DOHH2 (cell line): ENCODE data around the gene RABEPK.

Experiments
- H3F3A ChIP-seq: fragments of 200-600 bp; sonication (generic), shearing (Covaris generic); 2 replicates; pipeline ENCODE4 v1.6.0; 2016; ENCODE audit warnings: antibody characterized with exemption, mild to moderate bottlenecking; ENCODE audit not compliant: control insufficient read depth, insufficient read depth
- H3K27ac ChIP-seq: fragments of 200-600 bp; sonication (generic); 2 replicates; pipeline ENCODE4 v1.5.1; 2014; ENCODE audit warnings: low read depth, mild to moderate bottlenecking, low read length, moderate library complexity
- H3K27me3 ChIP-seq: fragments of 200-600 bp; sonication (generic); 2 replicates; pipeline ENCODE4 v1.6.1; 2014; ENCODE audit warnings: mild to moderate bottlenecking, low read length, mixed read lengths; ENCODE audit not compliant: control insufficient read depth
- H3K36me3 ChIP-seq: fragments of 200-600 bp; sonication (generic); 2 replicates; pipeline ENCODE4 v1.6.1; 2014; ENCODE audit warnings: mild to moderate bottlenecking, low read length, moderate library complexity, mixed read lengths; ENCODE audit not compliant: control insufficient read depth
- H3K4me1 ChIP-seq: fragments of 200-600 bp; sonication (generic); 2 replicates; pipeline ENCODE4 v1.6.1; 2014; ENCODE audit warnings: mild to moderate bottlenecking, low read length, mixed read lengths; ENCODE audit not compliant: control insufficient read depth
- H3K4me2 ChIP-seq: fragments of 200-600 bp; sonication (generic); 2 replicates; pipeline ENCODE4 v1.6.0; 2014; ENCODE audit warnings: mild to moderate bottlenecking, low read length, moderate library complexity
- H3K4me3 ChIP-seq: fragments of 200-600 bp; sonication (generic); 2 replicates; pipeline ENCODE4 v1.5.1; 2014; ENCODE audit warnings: mild to moderate bottlenecking, low read length, mixed read lengths
- H3K79me2 ChIP-seq: fragments of 200-600 bp; sonication (generic); 2 replicates; pipeline ENCODE4 v1.6.1; 2014; ENCODE audit warnings: mild to moderate bottlenecking, low read length, mixed read lengths; ENCODE audit not compliant: control insufficient read depth
- H3K9me2 ChIP-seq: fragments of 200-600 bp; sonication (generic); replicated peaks from 2 replicates; pipeline ENCODE4 v1.6.1; 2014; ENCODE audit warnings: mild to moderate bottlenecking, low read length, mixed read lengths; ENCODE audit not compliant: control insufficient read depth
- H3K9me3 ChIP-seq: fragments of 200-600 bp; sonication (generic); 2 replicates; pipeline ENCODE4 v1.6.1; 2014; ENCODE audit warnings: antibody characterized with exemption, low read length, mixed read lengths; ENCODE audit not compliant: control insufficient read depth, insufficient read depth
- H4K20me1 ChIP-seq: fragments of 200-600 bp; sonication (generic); 2 replicates; pipeline ENCODE4 v1.6.0; 2014; ENCODE audit warnings: low read depth, mild to moderate bottlenecking, antibody characterized with exemption, low read length, moderate library complexity; ENCODE audit not compliant: control insufficient read depth, insufficient read depth
- CTCF ChIP-seq: fragments of 200-600 bp; sonication (generic); IDR thresholded peaks from one replicate; pipeline ENCODE4 v1.5.1; 2014; ENCODE audit warnings: antibody characterized with exemption, mild to moderate bottlenecking, low read depth, low read length; ENCODE audit not compliant: poor library complexity, severe bottlenecking
- EZH2phosphoT487 ChIP-seq: fragments of 200-600 bp; sonication (generic); IDR thresholded peaks from 2 replicates; pipeline ENCODE4 v1.6.1; 2017; ENCODE audit warnings: borderline replicate concordance, mild to moderate bottlenecking, antibody characterized with exemption, low read length, moderate library complexity, mixed read lengths

RABEPK gene

GRCh38 chr9:125166762-125167161 lies 33.6 kb upstream of the RABEPK start:
- H3K9me2 ChIP-seq: no peaks in the 10 kb centered on the region
- no peaks in the 10 kb centered on the region for H3K27me3 ChIP-seq
- H3K4me3 ChIP-seq: no peak overlapping the region
- 0 out of 2 replicates have a peak, but pooled peaks cover 3% of the 10 kb centered on the region for H4K20me1 ChIP-seq
- no peaks in the 10 kb centered on the region for H3K4me1 ChIP-seq
- peaks cover 46% of the 10 kb centered on the region for H3K79me2 ChIP-seq
- no peak overlapping the region for H3K4me2 ChIP-seq
- H3K27ac ChIP-seq: no peak overlapping the region
- no peaks in the 10 kb centered on the region for H3K9me3 ChIP-seq
- TF ChIP-seq EZH2phosphoT487 (no peak), CTCF (no peak)
- H3K36me3 ChIP-seq: peaks cover 34% of the 10 kb centered on the region
- no peaks in the 10 kb centered on the region for H3F3A ChIP-seq

GRCh38 chr9:125169895-125170294 lies 30.4 kb upstream of the RABEPK start:
- H3K27me3 ChIP-seq: no peaks in the 10 kb centered on the region
- peaks cover 34% of the 10 kb centered on the region for H3K36me3 ChIP-seq
- peaks cover 74% of the 10 kb centered on the region for H3K79me2 ChIP-seq
- H3K4me3 ChIP-seq: no peak overlapping the region
- TF ChIP-seq CTCF (no peak), EZH2phosphoT487 (no peak)
- no peaks in the 10 kb centered on the region for H3F3A ChIP-seq
- H3K27ac ChIP-seq: no peak overlapping the region
- H4K20me1 ChIP-seq: 0 out of 2 replicates have a peak, but pooled peaks cover 3% of the 10 kb centered on the region
- H3K4me2 ChIP-seq: no peak overlapping the region
- peaks cover 6% of the 10 kb centered on the region; the same call in 1 of the 2 replicates for H3K4me1 ChIP-seq
- H3K9me3 ChIP-seq: no peaks in the 10 kb centered on the region
- H3K9me2 ChIP-seq: no peaks in the 10 kb centered on the region

- Histone ChIP-seq H3K27ac (no peak overlapping the region), H3K4me2 (no peak overlapping the region), H3K36me3 (peaks cover 28% of the 10 kb centered on the region), H3K4me3 (no peak overlapping the region), H3K4me1 (peaks cover 6% of the 10 kb centered on the region; the same call in 1 of the 2 replicates), H3K27me3 (no peaks in the 10 kb centered on the region), H3F3A (no peaks in the 10 kb centered on the region), H3K9me2 (no peaks in the 10 kb centered on the region), H3K79me2 (peaks cover 83% of the 10 kb centered on the region), H4K20me1 (0 out of 2 replicates have a peak, but pooled peaks cover 3% of the 10 kb centered on the region), H3K9me3 (no peaks in the 10 kb centered on the region)
- no peak for TF ChIP-seq EZH2phosphoT487
Observed at GRCh38 chr9:125172031-125172755, 28.1 kb upstream of the RABEPK start.

GRCh38 chr9:125176636-125177035 lies 23.7 kb upstream of the RABEPK start:
- H3K27me3 ChIP-seq: no peaks in the 10 kb centered on the region
- H3K79me2 ChIP-seq: peaks cover 100% of the 10 kb centered on the region
- no peaks in the 10 kb centered on the region for H3K9me3 ChIP-seq
- no peak overlapping the region for H3K4me2 ChIP-seq
- TF ChIP-seq CTCF (no peak), EZH2phosphoT487 (no peak)
- H3K9me2 ChIP-seq: no peaks in the 10 kb centered on the region
- peaks cover 6% of the 10 kb centered on the region; the same call in 1 of the 2 replicates for H3K4me1 ChIP-seq
- H4K20me1 ChIP-seq: no peaks in the 10 kb centered on the region
- no peak overlapping the region for H3K4me3 ChIP-seq
- H3K27ac ChIP-seq: no peak overlapping the region
- H3K36me3 ChIP-seq: 0 out of 2 replicates have a peak, but pooled peaks cover 2% of the 10 kb centered on the region
- no peaks in the 10 kb centered on the region for H3F3A ChIP-seq
